ENCODE results near the gene DTX4. TPM values are rescaled to one million over a fixed set of nuclear protein-coding genes. Genes with fewer than 3 reads are reported as not detected.

The DTX4 gene
- total and polyA plus RNA-seq, 2 experiments from 2014 or later, result 15.4 to 27.5 TPM

DNA sequence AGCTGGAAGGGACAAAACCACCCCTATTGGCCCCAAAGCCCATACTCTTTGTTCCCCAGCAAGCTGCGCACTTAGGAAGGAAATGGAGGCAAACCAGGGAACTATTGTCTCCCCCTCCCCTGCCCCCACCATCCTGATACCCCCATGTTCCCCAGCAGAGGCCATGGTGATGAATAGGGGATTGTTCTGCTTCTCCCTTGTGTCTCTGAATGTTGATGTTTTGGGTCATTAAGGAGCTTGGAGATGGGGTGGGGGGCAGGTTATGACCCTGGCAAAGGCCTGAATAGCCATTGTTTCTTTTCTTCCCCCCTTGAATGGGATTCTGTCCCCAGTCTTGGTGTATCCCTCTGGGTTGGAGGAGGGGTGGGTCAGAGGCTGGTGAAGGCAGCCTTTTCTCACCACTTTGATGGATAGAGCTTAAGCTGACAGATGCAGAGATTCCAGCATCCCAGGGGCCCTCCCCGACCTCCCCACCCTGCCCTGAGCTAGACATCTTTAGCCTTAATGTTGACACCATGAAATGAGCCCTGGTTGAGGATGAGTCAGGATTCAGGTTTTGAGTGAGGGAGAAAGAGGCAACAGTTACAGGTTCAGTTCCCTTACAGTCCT lies 8.3 kb downstream of the DTX4 start:
- H3K9me3 ChIP-seq (ENCODE audit: low read depth), result no peaks in the 10 kb centered on the region
- H3K4me1 ChIP-seq (ENCODE audit: insufficient read depth), result peaks cover 37% of the 10 kb centered on the region
- no peak for DNase-seq (ENCODE audit: low spot score)
- H3K36me3 ChIP-seq (replicated peaks; ENCODE audit: insufficient read depth, low read depth), result no peaks in the 10 kb centered on the region
- H3K27me3 ChIP-seq, result no peaks in the 10 kb centered on the region
- H3K27ac ChIP-seq, result no peak overlapping the region
- peaks cover 4% of the 10 kb centered on the region for H4K20me1 ChIP-seq (ENCODE audit: insufficient read depth, poor library complexity, severe bottlenecking)
- no peak overlapping the region for H3K4me3 ChIP-seq
- no peak overlapping the region for H3K4me2 ChIP-seq
- H3K9me2 ChIP-seq (replicated peaks; ENCODE audit: insufficient read depth), result no peaks in the 10 kb centered on the region
- H3K79me2 ChIP-seq, result peaks cover 97% of the 10 kb centered on the region
- WGBS (ENCODE audit: low lambda C conversion rate, missing lambda C conversion rate), result 85% methylated on average over 2 of the region's 2 CpGs
- no peak overlapping the region for H2AFZ ChIP-seq
- TF ChIP-seq, protein P1, sequence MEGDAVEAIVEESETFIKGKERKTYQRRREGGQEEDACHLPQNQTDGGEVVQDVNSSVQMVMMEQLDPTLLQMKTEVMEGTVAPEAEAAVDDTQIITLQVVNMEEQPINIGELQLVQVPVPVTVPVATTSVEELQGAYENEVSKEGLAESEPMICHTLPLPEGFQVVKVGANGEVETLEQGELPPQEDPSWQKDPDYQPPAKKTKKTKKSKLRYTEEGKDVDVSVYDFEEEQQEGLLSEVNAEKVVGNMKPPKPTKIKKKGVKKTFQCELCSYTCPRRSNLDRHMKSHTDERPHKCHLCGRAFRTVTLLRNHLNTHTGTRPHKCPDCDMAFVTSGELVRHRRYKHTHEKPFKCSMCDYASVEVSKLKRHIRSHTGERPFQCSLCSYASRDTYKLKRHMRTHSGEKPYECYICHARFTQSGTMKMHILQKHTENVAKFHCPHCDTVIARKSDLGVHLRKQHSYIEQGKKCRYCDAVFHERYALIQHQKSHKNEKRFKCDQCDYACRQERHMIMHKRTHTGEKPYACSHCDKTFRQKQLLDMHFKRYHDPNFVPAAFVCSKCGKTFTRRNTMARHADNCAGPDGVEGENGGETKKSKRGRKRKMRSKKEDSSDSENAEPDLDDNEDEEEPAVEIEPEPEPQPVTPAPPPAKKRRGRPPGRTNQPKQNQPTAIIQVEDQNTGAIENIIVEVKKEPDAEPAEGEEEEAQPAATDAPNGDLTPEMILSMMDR (IDR thresholded peaks at IDR 0.05; ENCODE audit: poor library complexity), result no peak
- TF ChIP-seq EZH2 (IDR thresholded peaks at IDR 0.05; ENCODE audit: borderline replicate concordance) (no peak), EZH2phosphoT487 (IDR thresholded peaks at IDR 0.05; ENCODE audit: low read depth, severe bottlenecking, unreplicated experiment) (no peak)

GRCh38 chr11:59180907-59181306 lies 9.0 kb downstream of the DTX4 start:
- Histone ChIP-seq H3K79me2 (peaks cover 90% of the 10 kb centered on the region), H2AFZ (no peak overlapping the region), H3K4me1 (ENCODE audit: insufficient read depth) (peaks cover 35% of the 10 kb centered on the region), H3K36me3 (replicated peaks; ENCODE audit: insufficient read depth, low read depth) (no peaks in the 10 kb centered on the region), H3K9me2 (replicated peaks; ENCODE audit: insufficient read depth) (no peaks in the 10 kb centered on the region), H3K27ac (no peak overlapping the region), H3K9me3 (ENCODE audit: low read depth) (no peaks in the 10 kb centered on the region), H3K27me3 (no peaks in the 10 kb centered on the region), H3K4me3 (no peak overlapping the region), H4K20me1 (ENCODE audit: insufficient read depth, poor library complexity, severe bottlenecking) (peaks cover 4% of the 10 kb centered on the region), H3K4me2 (no peak overlapping the region)
- TF ChIP-seq EZH2phosphoT487 (IDR thresholded peaks at IDR 0.05; ENCODE audit: low read depth, severe bottlenecking, unreplicated experiment) (no peak), EZH2 (IDR thresholded peaks at IDR 0.05; ENCODE audit: borderline replicate concordance) (no peak)
- TF ChIP-seq, protein P1 (IDR thresholded peaks at IDR 0.05; ENCODE audit: poor library complexity), result no peak
- WGBS (ENCODE audit: low lambda C conversion rate, missing lambda C conversion rate), result 92% methylated on average over 2 of the region's 2 CpGs
- no peak for DNase-seq (ENCODE audit: low spot score)

GRCh38 chr11:59181746-59182456 lies 10.0 kb downstream of the DTX4 start:
- 91% methylated on average over 28 of the region's 33 CpGs for WGBS (ENCODE audit: low lambda C conversion rate, missing lambda C conversion rate)
- peaks cover 4% of the 10 kb centered on the region for H4K20me1 ChIP-seq (ENCODE audit: insufficient read depth, poor library complexity, severe bottlenecking)
- H3K9me2 ChIP-seq (replicated peaks; ENCODE audit: insufficient read depth), result no peaks in the 10 kb centered on the region

More at GRCh38 chr11:59181746-59182456, 10.0 kb downstream of the DTX4 start:
- H3K4me2 ChIP-seq, result no peak overlapping the region
- H3K79me2 ChIP-seq, result peaks cover 85% of the 10 kb centered on the region
- H3K27ac ChIP-seq, result no peak overlapping the region
- peaks cover 37% of the 10 kb centered on the region for H3K4me1 ChIP-seq (ENCODE audit: insufficient read depth)
- H3K9me3 ChIP-seq (ENCODE audit: low read depth), result no peaks in the 10 kb centered on the region
- no peaks in the 10 kb centered on the region for H3K36me3 ChIP-seq (replicated peaks; ENCODE audit: insufficient read depth, low read depth)
- TF ChIP-seq EZH2phosphoT487 (IDR thresholded peaks at IDR 0.05; ENCODE audit: low read depth, severe bottlenecking, unreplicated experiment) (no peak), EZH2 (IDR thresholded peaks at IDR 0.05; ENCODE audit: borderline replicate concordance) (no peak)
- TF ChIP-seq, protein P1 (IDR thresholded peaks at IDR 0.05; ENCODE audit: poor library complexity), result no peak
- no peak for DNase-seq (ENCODE audit: low spot score)
- H3K4me3 ChIP-seq, result no peak overlapping the region
- no peak overlapping the region for H2AFZ ChIP-seq
- no peaks in the 10 kb centered on the region for H3K27me3 ChIP-seq
